Mucosa of gallbladder (tissue), 1 donor: ENCODE measurements around the gene ASPM. TPM values are rescaled to one million over a fixed set of nuclear protein-coding genes. Genes with fewer than 3 reads are reported as not detected.

Experiments used
- DNase-seq: peaks from one replicate; pipeline ENCODE4 v3.0.0-alpha.2; 2020; ENCODE audit warnings: low spot score
- total RNA-seq: library from RNA; stranded (reverse); gene quantifications from one replicate; pipeline ENCODE4 v1.2.1, GENCODE V29; 2021
- donor health status: DM: no; HTN: no; CAD: no.

Gene ASPM
- total RNA-seq: 1.3 TPM

- peak; percentile 95 for DNase-seq
Measured at GRCh38 chr1:197146101-197147095, at the start of gene ASPM. Gene ASPM (minus strand): TSS chr1:197146669. CDS start chr1:197146437, 232 bp downstream.

GRCh38 chr1:197195100-197195499 is 48.6 kb upstream of the ASPM start:
- no peak for DNase-seq

GRCh38 chr1:197184190-197184589 is 37.7 kb upstream of the ASPM start:
- DNase-seq: no peak

GRCh38 chr1:197183195-197183748 is 36.8 kb upstream of the ASPM start:
- no peak for DNase-seq

GRCh38 chr1:197182716-197183115 is 36.2 kb upstream of the ASPM start:
- no peak for DNase-seq

- DNase-seq: no peak
Measured at GRCh38 chr1:197181982-197182381, 35.5 kb upstream of the ASPM start.

- DNase-seq: no peak
Measured at GRCh38 chr1:197180252-197180878, 33.9 kb upstream of the ASPM start.

GRCh38 chr1:197178998-197179397 is 32.5 kb upstream of the ASPM start:
- DNase-seq: no peak

GRCh38 chr1:197174818-197175217 is 28.3 kb upstream of the ASPM start:
- DNase-seq: no peak

GRCh38 chr1:197173571-197174507 is 27.4 kb upstream of the ASPM start:
- peak; percentile 46 for DNase-seq

- DNase-seq: no peak
Measured at GRCh38 chr1:197171531-197171930, 25.1 kb upstream of the ASPM start.

- DNase-seq: no peak
Measured at GRCh38 chr1:197170538-197170937, 24.1 kb upstream of the ASPM start.

GRCh38 chr1:197159461-197159860 is 13.0 kb upstream of the ASPM start:
- DNase-seq: no peak

GRCh38 chr1:197156692-197157091 is 10.2 kb upstream of the ASPM start:
- DNase-seq: no peak

GRCh38 chr1:197152662-197153061 is 6.2 kb upstream of the ASPM start:
- no peak for DNase-seq

- no peak for DNase-seq
Measured at GRCh38 chr1:197151185-197151584, 4.7 kb upstream of the ASPM start.

- no peak for DNase-seq
Measured at GRCh38 chr1:197150336-197151005, 4.0 kb upstream of the ASPM start.

GRCh38 chr1:197149340-197149739 is 2.9 kb upstream of the ASPM start:
- no peak for DNase-seq

GRCh38 chr1:197145446-197146024 is 934 bp downstream of the ASPM start:
- DNase-seq: no peak

- DNase-seq: no peak
Measured at GRCh38 chr1:197144570-197145325, 1.7 kb downstream of the ASPM start.
